Esophagus squamous epithelium (tissue), 4 donors: ENCODE measurements around the gene MRGPRF.
"Not testable (repeated sequence)": the region's sequence is repeated elsewhere in the genome, so short reads cannot be mapped to it uniquely, and the experiment has no call there.

Source experiments
- CTCF ChIP-seq, 6 experiments: fragments of 450-650 bp in 4 of 6; fragments of 200-600 bp in 2 of 6; sonication (generic) in 2 of 6; IDR thresholded peaks; one replicate each; pipeline ENCODE4 v1.5.1; 2016 to 2019; ENCODE audit warnings: antibody characterized with exemption in 6 of 6, mild to moderate bottlenecking in 4 of 6, moderate library complexity in 4 of 6
- POLR2A ChIP-seq, 4 donors: fragments of 450-650 bp; IDR thresholded peaks; one replicate each; pipeline ENCODE4 v1.6.1; 2017; ENCODE audit warnings: antibody characterized with exemption in 4 of 4, mild to moderate bottlenecking in 4 of 4, moderate library complexity in 3 of 4

GRCh38 chr11:68973706-68974105 lies 39.3 kb downstream of the MRGPRF start:
- TF ChIP-seq CTCF, POLR2A (IDR thresholded peaks at IDR 0.05): not testable (repeated sequence)
